ENCODE data around the gene RFC4. TPM values are rescaled to one million over a fixed set of nuclear protein-coding genes. Genes with fewer than 3 reads are reported as not detected.

RFC4 gene
- total and polyA plus RNA-seq, 2 of the 13 experiments (the other 11 are each of a cell fraction or from before 2014, with no cell fraction given): 18.5 to 103 TPM

DNA sequence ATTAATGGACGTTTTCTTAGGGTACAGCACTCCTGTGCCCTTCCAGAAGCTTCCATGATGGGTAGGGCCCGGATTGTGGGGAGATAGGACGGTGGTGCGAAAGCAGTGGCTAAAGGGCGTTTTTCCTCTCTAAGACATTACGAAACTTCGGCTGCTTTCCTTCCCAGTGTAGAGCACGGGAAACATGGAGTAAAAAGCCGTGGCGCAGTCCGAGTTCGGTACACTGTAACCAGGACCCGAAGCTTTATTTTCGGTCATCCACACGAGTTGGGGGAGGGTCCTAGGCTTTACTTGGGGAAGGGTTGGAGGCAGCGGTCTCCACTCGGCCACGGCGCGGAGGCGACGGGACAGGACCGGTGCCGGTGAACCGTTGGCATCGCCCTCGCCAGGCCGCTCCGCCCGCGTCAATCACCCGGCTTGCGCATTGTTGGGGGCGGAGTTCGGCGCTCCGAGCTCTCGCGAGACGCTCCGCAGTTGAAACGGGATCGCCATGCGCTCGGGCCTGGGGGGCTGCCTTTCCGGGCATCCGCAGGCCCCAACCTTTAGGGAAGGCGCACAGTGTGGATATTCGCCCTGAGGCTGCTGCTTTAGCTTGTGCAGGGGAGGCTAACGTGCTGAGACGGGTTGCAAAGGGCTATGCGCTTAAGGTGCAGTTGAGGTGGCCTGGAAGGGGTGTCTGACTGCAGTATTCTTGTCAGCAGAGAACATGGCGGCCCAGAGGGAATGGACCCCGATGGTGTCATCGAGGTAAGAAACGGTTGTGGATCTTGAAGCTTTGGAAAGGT is 22.4 kb downstream of the RFC4 start (continued):
- TF ChIP-seq ZBTB8A (CRISPR knock-in tag; IDR thresholded peaks at IDR 0.05; ENCODE audit: borderline replicate concordance, low read depth) (no peak), MXI1 (IDR thresholded peaks at IDR 0.05; ENCODE audit: borderline replicate concordance, low read depth, low read length) (peak; percentile 52; the same call in 2 of the 3 replicates), ZSCAN20 (CRISPR knock-in tag; IDR thresholded peaks at IDR 0.05; ENCODE audit: borderline replicate concordance) (no peak), EP300 (IDR thresholded peaks at IDR 0.05; ENCODE audit: low read depth in 2 of 2, low read length in 2 of 2) (no peak), EP300 (CRISPR knock-in tag; IDR thresholded peaks at IDR 0.05; ENCODE audit: borderline replicate concordance) (no peak), ZNF143 (CRISPR knock-in tag; IDR thresholded peaks at IDR 0.05) (no peak), ZNF614 (CRISPR knock-in tag; IDR thresholded peaks at IDR 0.05; ENCODE audit: borderline replicate concordance) (no peak), ZNF383 (CRISPR knock-in tag; IDR thresholded peaks at IDR 0.05; ENCODE audit: borderline replicate concordance) (no peak; the same call in 1 of the 2 replicates), ZNF569 (CRISPR knock-in tag; IDR thresholded peaks at IDR 0.05; ENCODE audit: borderline replicate concordance) (no peak), ERF (CRISPR knock-in tag; IDR thresholded peaks at IDR 0.05) (no peak)
- TF ChIP-seq, protein P1, sequence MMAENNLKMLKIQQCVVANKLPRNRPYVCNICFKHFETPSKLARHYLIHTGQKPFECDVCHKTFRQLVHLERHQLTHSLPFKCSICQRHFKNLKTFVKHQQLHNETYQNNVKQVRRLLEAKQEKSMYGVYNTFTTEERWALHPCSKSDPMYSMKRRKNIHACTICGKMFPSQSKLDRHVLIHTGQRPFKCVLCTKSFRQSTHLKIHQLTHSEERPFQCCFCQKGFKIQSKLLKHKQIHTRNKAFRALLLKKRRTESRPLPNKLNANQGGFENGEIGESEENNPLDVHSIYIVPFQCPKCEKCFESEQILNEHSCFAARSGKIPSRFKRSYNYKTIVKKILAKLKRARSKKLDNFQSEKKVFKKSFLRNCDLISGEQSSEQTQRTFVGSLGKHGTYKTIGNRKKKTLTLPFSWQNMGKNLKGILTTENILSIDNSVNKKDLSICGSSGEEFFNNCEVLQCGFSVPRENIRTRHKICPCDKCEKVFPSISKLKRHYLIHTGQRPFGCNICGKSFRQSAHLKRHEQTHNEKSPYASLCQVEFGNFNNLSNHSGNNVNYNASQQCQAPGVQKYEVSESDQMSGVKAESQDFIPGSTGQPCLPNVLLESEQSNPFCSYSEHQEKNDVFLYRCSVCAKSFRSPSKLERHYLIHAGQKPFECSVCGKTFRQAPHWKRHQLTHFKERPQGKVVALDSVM (CRISPR knock-in tag; IDR thresholded peaks at IDR 0.05): no peak
- TF ChIP-seq, protein P2, sequence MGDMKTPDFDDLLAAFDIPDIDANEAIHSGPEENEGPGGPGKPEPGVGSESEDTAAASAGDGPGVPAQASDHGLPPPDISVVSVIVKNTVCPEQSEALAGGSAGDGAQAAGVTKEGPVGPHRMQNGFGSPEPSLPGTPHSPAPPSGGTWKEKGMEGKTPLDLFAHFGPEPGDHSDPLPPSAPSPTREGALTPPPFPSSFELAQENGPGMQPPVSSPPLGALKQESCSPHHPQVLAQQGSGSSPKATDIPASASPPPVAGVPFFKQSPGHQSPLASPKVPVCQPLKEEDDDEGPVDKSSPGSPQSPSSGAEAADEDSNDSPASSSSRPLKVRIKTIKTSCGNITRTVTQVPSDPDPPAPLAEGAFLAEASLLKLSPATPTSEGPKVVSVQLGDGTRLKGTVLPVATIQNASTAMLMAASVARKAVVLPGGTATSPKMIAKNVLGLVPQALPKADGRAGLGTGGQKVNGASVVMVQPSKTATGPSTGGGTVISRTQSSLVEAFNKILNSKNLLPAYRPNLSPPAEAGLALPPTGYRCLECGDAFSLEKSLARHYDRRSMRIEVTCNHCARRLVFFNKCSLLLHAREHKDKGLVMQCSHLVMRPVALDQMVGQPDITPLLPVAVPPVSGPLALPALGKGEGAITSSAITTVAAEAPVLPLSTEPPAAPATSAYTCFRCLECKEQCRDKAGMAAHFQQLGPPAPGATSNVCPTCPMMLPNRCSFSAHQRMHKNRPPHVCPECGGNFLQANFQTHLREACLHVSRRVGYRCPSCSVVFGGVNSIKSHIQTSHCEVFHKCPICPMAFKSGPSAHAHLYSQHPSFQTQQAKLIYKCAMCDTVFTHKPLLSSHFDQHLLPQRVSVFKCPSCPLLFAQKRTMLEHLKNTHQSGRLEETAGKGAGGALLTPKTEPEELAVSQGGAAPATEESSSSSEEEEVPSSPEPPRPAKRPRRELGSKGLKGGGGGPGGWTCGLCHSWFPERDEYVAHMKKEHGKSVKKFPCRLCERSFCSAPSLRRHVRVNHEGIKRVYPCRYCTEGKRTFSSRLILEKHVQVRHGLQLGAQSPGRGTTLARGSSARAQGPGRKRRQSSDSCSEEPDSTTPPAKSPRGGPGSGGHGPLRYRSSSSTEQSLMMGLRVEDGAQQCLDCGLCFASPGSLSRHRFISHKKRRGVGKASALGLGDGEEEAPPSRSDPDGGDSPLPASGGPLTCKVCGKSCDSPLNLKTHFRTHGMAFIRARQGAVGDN (CRISPR knock-in tag; IDR thresholded peaks at IDR 0.05): peak; percentile 94
- TF ChIP-seq, protein P3, sequence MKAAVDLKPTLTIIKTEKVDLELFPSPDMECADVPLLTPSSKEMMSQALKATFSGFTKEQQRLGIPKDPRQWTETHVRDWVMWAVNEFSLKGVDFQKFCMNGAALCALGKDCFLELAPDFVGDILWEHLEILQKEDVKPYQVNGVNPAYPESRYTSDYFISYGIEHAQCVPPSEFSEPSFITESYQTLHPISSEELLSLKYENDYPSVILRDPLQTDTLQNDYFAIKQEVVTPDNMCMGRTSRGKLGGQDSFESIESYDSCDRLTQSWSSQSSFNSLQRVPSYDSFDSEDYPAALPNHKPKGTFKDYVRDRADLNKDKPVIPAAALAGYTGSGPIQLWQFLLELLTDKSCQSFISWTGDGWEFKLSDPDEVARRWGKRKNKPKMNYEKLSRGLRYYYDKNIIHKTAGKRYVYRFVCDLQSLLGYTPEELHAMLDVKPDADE (CRISPR knock-in tag; IDR thresholded peaks at IDR 0.05): no peak
- TF ChIP-seq, protein P4, sequence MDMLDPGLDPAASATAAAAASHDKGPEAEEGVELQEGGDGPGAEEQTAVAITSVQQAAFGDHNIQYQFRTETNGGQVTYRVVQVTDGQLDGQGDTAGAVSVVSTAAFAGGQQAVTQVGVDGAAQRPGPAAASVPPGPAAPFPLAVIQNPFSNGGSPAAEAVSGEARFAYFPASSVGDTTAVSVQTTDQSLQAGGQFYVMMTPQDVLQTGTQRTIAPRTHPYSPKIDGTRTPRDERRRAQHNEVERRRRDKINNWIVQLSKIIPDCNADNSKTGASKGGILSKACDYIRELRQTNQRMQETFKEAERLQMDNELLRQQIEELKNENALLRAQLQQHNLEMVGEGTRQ (IDR thresholded peaks at IDR 0.05; ENCODE audit: low read depth, low read length): no peak
- TF ChIP-seq, protein P4 (CRISPR knock-in tag; IDR thresholded peaks at IDR 0.05; ENCODE audit: borderline replicate concordance): no peak
- TF ChIP-seq, protein P5, sequence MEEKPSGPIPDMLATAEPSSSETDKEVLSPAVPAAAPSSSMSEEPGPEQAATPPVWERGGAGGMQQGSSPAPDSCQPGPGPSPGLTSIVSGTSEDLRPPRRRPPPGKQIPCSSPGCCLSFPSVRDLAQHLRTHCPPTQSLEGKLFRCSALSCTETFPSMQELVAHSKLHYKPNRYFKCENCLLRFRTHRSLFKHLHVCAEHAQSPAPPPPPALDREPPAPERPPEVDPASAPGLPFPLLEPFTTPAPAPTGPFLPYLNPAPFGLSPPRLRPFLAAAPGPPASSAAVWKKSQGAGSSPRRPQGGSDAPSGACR (CRISPR knock-in tag; IDR thresholded peaks at IDR 0.05): no peak; the same call in 1 of the 2 replicates

Data from HepG2 (cell line).